ENCODE data around the gene FRMPD1.

DNA sequence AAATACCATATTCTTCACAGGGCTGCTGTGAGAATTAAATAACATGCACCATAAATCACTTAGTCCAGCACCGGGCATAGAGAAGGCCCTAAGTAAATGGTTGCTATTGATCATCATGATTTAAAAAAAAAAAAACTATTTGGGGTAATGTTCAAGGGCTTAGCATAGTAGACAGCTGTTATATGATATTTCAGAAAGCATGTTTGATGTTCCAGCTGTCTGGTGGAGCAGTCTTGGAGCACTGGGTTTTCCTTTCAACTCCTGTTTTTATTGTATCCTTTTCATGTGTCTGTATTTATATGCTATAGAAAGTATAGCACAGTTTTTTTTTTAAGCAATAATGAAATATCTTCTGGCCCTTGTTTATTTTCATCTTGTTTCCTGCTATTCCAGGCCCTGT, 30.4 kb upstream of the FRMPD1 start:
- TF ChIP-seq, protein P1, sequence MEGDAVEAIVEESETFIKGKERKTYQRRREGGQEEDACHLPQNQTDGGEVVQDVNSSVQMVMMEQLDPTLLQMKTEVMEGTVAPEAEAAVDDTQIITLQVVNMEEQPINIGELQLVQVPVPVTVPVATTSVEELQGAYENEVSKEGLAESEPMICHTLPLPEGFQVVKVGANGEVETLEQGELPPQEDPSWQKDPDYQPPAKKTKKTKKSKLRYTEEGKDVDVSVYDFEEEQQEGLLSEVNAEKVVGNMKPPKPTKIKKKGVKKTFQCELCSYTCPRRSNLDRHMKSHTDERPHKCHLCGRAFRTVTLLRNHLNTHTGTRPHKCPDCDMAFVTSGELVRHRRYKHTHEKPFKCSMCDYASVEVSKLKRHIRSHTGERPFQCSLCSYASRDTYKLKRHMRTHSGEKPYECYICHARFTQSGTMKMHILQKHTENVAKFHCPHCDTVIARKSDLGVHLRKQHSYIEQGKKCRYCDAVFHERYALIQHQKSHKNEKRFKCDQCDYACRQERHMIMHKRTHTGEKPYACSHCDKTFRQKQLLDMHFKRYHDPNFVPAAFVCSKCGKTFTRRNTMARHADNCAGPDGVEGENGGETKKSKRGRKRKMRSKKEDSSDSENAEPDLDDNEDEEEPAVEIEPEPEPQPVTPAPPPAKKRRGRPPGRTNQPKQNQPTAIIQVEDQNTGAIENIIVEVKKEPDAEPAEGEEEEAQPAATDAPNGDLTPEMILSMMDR (IDR thresholded peaks at IDR 0.05; ENCODE audit: low read length), result no peak
- no peak for TF ChIP-seq EZH2 (optimal IDR thresholded peaks at IDR 0.05; ENCODE audit: low read depth, low read length)
- no peak for TF ChIP-seq EZH2phosphoT487 (IDR thresholded peaks at IDR 0.05; ENCODE audit: low read length)
